Neural cell (in vitro differentiated cells): ENCODE measurements around the gene MRPL43.

Source experiments
- CTCF ChIP-seq: fragments of 450-650 bp; IDR thresholded peaks from 2 replicates; pipeline ENCODE4 v1.5.1; 2014; ENCODE audit warnings: antibody characterized with exemption, mild to moderate bottlenecking, moderate library complexity; ENCODE audit not compliant: poor library complexity, severe bottlenecking
- EP300 ChIP-seq: fragments of 450-650 bp; conservative IDR thresholded peaks from 2 replicates; pipeline ENCODE4 v1.6.1; 2014; ENCODE audit warnings: antibody characterized with exemption, mild to moderate bottlenecking, moderate library complexity; ENCODE audit not compliant: poor library complexity, severe bottlenecking
- EZH2 ChIP-seq: fragments of 200-600, 300-800 bp; shearing (Covaris generic), sonication (generic); IDR thresholded peaks from 2 replicates; pipeline ENCODE4 v1.6.1; 2014; ENCODE audit warnings: antibody characterized with exemption, low read length, borderline replicate concordance, mild to moderate bottlenecking; ENCODE audit not compliant: insufficient read depth, poor library complexity, severe bottlenecking
- MXI1 ChIP-seq: fragments of 450-650 bp; conservative IDR thresholded peaks from 2 replicates; pipeline ENCODE4 v1.6.1; 2014; ENCODE audit warnings: antibody characterized with exemption, mild to moderate bottlenecking; ENCODE audit not compliant: poor library complexity, severe bottlenecking
- POLR2AphosphoS5 ChIP-seq: IDR thresholded peaks from 2 replicates; pipeline ENCODE4 v1.6.1; 2012
- RAD21 ChIP-seq: fragments of 450-650 bp; conservative IDR thresholded peaks from 2 replicates; pipeline ENCODE4 v1.6.1; 2014; ENCODE audit warnings: antibody characterized with exemption, mild to moderate bottlenecking, moderate library complexity
- SMC3 ChIP-seq: fragments of 450-650 bp; conservative IDR thresholded peaks from 2 replicates; pipeline ENCODE4 v1.6.1; 2014; ENCODE audit warnings: antibody characterized with exemption, mild to moderate bottlenecking, moderate library complexity; ENCODE audit not compliant: poor library complexity
- TAF1 ChIP-seq: IDR thresholded peaks from 2 replicates; pipeline ENCODE4 v1.6.1; 2012; ENCODE audit warnings: low read depth
- TF ChIP-seq, protein P1 (sequence below): IDR thresholded peaks from 2 replicates; pipeline ENCODE4 v1.6.1; 2012; ENCODE audit warnings: borderline replicate concordance

GRCh38 chr10:101011517-101012423 is 24.5 kb upstream of the MRPL43 start:
- peak; percentile 22 for TF ChIP-seq CTCF
- TF ChIP-seq MXI1, result no peak
- no peak for TF ChIP-seq EP300
- TF ChIP-seq, protein P1, sequence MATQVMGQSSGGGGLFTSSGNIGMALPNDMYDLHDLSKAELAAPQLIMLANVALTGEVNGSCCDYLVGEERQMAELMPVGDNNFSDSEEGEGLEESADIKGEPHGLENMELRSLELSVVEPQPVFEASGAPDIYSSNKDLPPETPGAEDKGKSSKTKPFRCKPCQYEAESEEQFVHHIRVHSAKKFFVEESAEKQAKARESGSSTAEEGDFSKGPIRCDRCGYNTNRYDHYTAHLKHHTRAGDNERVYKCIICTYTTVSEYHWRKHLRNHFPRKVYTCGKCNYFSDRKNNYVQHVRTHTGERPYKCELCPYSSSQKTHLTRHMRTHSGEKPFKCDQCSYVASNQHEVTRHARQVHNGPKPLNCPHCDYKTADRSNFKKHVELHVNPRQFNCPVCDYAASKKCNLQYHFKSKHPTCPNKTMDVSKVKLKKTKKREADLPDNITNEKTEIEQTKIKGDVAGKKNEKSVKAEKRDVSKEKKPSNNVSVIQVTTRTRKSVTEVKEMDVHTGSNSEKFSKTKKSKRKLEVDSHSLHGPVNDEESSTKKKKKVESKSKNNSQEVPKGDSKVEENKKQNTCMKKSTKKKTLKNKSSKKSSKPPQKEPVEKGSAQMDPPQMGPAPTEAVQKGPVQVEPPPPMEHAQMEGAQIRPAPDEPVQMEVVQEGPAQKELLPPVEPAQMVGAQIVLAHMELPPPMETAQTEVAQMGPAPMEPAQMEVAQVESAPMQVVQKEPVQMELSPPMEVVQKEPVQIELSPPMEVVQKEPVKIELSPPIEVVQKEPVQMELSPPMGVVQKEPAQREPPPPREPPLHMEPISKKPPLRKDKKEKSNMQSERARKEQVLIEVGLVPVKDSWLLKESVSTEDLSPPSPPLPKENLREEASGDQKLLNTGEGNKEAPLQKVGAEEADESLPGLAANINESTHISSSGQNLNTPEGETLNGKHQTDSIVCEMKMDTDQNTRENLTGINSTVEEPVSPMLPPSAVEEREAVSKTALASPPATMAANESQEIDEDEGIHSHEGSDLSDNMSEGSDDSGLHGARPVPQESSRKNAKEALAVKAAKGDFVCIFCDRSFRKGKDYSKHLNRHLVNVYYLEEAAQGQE, result no peak
- TF ChIP-seq SMC3, result no peak
- no peak for TF ChIP-seq EZH2
- TF ChIP-seq RAD21, result no peak
- TF ChIP-seq POLR2AphosphoS5, result no peak
- no peak for TF ChIP-seq TAF1
